ENCODE data around the gene ALDH4A1. TPM values are rescaled to one million over a fixed set of nuclear protein-coding genes. Genes with fewer than 3 reads are reported as not detected.
"Not testable (repeated sequence)": the region's sequence is repeated elsewhere in the genome, so short reads cannot be mapped to it uniquely, and the experiment has no call there.

Gene ALDH4A1
- total RNA-seq, 1 donor from 2014 or later: 12.7 TPM

GRCh38 chr1:18858070-18858688 is 44.2 kb downstream of the ALDH4A1 start:
- no peak for DNase-seq (ENCODE audit: low read depth in 2 of 2)

DNA sequence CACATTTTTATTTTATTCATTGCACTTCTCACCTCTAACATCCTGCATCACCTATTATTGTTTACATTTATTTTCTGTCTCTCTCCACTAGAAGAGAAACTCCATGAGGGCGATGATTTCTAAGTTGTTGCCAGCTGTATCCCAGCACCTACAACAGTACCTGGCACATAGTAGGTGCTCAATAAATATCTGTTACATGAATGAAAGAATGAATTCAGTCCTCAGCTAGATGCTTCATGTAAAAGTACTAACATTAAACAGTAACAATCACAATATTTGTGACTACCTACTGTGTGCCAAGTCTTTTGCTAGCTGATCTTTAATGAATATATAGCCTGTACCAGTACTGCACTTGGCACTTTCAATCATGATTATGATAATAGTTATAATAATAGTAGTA is 45.9 kb downstream of the ALDH4A1 start:
- no peak for DNase-seq (ENCODE audit: low read depth in 2 of 2)

GRCh38 chr1:18855573-18855972 is 46.8 kb downstream of the ALDH4A1 start:
- DNase-seq (ENCODE audit: low read depth in 2 of 2): no peak

DNA sequence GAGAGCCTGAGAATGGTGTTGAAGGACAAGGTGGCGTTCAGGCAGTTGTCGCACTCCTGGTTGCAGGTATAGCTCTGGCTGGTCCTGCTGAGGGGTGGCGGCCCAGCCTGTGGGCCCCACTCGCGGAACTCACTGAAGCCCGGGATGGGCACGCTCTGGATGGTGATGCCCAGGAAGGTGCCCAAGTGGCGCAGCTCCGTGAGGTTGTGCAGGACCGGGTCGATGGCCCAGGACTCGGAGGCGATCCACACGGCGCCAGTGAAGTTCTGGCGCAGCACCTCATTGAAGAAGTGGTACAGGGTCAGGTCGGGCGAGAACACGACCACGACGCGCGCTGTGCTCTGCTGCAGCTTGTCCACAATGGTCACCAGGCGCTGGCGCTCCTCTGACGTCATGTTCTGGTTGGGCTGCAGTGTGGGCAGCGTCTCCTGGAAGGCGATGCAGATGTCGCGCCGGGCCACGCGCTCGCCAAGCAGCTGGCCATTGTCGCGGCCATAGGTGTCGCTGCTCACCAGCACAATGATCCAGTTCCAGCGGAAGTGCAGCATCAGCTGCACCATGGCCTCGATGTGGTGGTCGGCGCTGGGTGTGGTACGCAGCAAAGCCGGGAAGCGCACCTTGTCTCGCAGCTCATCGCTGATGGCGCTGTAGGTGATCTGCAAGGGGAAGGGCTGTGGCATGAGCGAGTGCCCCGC is 47.9 kb downstream of the ALDH4A1 start:
- DNase-seq (ENCODE audit: low read depth in 2 of 2): no peak

DNA sequence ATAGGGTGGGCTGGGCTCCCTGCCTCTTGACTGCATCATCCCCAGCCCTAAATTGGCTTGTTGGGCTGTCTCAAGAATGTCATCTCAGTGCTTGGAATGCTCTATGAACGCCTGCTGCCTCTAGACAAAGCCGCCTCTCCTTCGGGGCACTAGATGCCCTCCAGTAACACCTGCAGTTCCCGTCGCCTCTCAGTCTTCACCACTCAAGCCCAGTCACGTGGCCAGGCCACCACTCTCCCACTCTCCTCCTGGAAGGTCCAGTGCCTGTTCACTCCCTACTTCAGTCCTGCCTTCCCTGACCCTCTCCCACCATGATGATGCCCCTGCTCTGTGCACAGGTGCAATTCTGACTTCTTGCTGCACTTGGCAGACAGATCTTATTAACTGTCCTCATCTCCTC is 49.9 kb downstream of the ALDH4A1 start:
- no peak for DNase-seq (ENCODE audit: low read depth in 2 of 2)

GRCh38 chr1:18849261-18849711 is 53.1 kb downstream of the ALDH4A1 start:
- no peak for DNase-seq (ENCODE audit: low read depth in 2 of 2)

DNA sequence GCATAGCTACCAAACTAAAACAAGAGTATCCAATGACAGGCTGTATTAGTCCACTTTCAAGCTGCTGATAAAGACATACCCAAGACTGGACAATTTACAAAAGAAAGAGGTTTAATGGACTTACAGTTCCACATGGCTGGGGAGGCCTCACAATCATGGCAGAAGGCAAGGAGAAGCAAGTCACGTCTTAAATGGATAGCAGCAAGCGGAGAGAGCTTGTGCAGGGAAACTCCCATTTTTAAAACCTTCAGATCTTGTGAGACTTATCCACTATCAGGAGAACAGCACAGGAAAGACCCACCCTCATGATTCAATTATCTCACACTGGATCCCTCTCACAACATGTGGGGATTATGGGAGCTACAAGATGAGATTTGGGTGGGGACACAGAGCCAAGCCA is 54.6 kb downstream of the ALDH4A1 start:
- not testable (repeated sequence) for DNase-seq (ENCODE audit: low read depth in 2 of 2)

- DNase-seq (ENCODE audit: low read depth in 2 of 2): no peak
Measured at GRCh38 chr1:18840145-18840544, 62.2 kb downstream of the ALDH4A1 start.

DNA sequence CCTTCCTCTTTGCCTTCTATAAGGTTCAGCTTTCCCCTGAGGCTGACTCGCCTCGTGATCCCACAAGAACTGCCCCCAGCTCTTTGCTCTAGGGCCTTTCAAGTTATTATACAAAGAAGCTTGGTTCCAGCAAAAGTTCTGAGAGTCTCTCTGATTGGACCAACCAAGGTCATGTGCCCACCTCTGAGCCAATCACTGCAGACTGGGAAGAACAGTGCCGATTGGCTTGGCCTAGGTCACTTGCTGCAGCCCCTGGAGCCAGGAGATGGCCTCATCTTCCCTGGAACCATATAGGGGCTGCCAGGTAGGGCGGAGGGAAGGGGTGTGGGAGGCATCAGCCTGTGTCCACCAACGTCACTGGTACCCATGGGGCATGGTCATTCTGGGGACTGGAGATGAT is 65.7 kb downstream of the ALDH4A1 start:
- no peak for DNase-seq (ENCODE audit: low read depth in 2 of 2)

GRCh38 chr1:18832319-18832718 is 70.0 kb downstream of the ALDH4A1 start:
- DNase-seq (ENCODE audit: low read depth in 2 of 2): not testable (repeated sequence)

DNA sequence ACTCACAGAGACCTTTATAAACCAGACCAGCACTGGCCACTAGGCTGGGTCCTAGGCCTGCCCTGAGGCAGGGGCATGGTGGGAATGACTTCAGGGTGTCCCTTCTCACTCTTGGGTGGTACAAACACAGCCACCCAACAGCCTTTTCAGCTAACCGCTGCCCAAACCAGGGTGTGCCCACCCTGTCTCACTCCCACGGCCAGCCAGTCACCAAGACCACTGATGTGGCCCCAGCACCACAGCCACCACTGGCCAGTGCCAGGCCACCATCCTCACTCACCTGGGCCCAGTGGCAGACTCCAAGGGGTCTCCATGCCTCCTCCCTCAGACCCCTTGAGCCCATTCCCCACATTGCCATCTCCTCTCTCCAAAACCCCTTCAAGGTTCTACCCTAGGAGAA is 70.7 kb downstream of the ALDH4A1 start:
- DNase-seq (ENCODE audit: low read depth in 2 of 2): no peak

GRCh38 chr1:18830596-18830995 is 71.8 kb downstream of the ALDH4A1 start:
- DNase-seq (ENCODE audit: low read depth in 2 of 2): no peak

DNA sequence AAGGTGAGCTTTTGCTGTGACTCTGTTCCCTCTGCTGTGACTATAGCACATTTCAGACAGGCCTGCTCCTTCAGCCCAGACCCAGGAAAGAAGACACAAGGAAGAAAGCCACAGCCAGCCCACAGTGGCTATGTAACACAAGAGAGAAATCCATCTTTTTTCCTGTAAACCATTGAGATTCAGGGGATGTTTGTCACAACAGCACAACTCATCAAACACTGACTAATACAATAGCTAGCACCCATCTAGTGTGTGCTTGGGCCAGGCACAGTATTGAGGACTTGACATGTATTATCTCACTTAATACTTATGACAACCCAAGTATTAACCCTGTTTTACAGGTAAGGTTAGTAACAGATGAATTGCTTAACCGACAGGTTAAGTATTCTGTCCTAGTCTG is 72.7 kb downstream of the ALDH4A1 start:
- DNase-seq (ENCODE audit: low read depth in 2 of 2): no peak

DNA sequence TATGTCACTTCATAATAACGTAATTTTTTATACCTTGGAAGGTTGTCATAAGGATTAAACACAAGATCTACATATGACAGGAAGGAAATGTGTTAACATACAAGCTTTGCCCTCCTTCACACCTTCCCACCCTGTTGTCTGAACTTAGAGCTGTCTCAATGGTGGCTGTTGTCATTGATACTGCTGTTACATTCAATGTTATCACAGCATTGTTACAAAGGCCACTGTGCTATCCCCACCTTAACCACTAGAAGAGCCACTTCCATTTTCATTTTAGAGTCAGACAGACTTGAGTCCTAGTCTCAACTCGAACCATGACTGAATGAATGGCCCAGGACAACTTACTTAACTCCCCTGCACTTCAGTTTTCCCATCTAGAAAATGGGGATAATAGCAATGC is 74.1 kb downstream of the ALDH4A1 start:
- no peak for DNase-seq (ENCODE audit: low read depth in 2 of 2)

GRCh38 chr1:18823438-18823837 is 78.9 kb downstream of the ALDH4A1 start:
- no peak for DNase-seq (ENCODE audit: low read depth in 2 of 2)

Other genes starting within 250 kb of the ALDH4A1 start
- not detected in 2 replicates for gene TAS1R2, start 42.9 kb downstream of the ALDH4A1 start, total RNA-seq
- gene IFFO2, start 54.1 kb upstream of the ALDH4A1 start, total RNA-seq: 7.6 and 9.0 TPM in 2 replicates

Measured in dermis microvascular lymphatic vessel endothelial cell (primary cell).